DMS53 (cell line): Measurements from ENCODE around the gene CHD1.
"Not testable (repeated sequence)": the region's sequence is repeated elsewhere in the genome, so short reads cannot be mapped to it uniquely, and the experiment has no call there.

Experiments used
- DNase-seq: peaks from one replicate; lab custom pipeline; 2025; lab: John Stamatoyannopoulos, UW

CHD1 gene

GRCh38 chr5:98928873-98929709 lies at the start of gene CHD1:
Gene CHD1, minus strand, starts transcription at chr5:98929007. Its CDS starts 2,621 bp downstream, at chr5:98926386.
- peak; percentile 99 for DNase-seq

GRCh38 chr5:98978528-98978927 lies 49.7 kb upstream of the CHD1 start:
- no peak for DNase-seq

DNA sequence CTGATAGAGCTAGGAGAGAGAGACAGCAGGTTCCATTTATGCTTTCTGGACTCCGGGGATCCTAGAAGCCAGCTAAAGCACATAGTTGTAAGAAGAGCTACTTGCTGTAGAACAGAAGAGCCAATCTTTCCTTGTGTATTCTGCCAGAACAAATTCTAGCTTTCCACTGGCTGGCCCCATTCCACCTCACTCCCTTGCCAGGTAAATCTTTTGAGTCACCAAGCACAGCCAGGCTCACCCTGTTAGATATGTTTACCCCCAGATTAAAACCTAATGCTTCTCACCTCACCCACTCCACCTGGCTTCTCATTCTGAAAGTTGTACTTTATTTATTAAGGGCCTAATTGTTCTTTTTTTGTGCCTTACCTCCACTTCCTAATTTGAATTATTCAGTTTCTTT lies 48.9 kb upstream of the CHD1 start:
- no peak for DNase-seq

- DNase-seq, result no peak
These were observed 47.0 kb upstream of the CHD1 start for GRCh38 chr5:98975682-98976407.

DNA sequence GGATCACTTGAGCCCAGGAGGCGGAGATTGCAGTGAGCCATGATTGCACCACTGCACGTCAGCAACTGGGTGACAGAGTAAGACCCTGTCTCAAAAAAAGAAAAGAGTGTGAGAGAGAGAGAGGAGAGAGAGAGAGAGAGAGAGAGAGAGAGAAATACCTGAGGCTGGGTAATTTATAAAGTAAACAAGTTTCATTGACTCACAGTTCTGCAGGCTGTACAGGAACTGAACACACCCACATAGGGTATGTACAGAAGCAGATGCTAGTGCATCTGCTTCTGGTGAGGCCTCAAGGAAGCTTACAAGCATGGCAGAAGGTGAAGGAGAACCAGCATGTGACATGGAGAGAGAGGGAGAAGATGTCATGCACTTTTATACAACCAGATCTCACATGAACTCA lies 46.4 kb upstream of the CHD1 start:
- peak; percentile 56 for DNase-seq

DNA sequence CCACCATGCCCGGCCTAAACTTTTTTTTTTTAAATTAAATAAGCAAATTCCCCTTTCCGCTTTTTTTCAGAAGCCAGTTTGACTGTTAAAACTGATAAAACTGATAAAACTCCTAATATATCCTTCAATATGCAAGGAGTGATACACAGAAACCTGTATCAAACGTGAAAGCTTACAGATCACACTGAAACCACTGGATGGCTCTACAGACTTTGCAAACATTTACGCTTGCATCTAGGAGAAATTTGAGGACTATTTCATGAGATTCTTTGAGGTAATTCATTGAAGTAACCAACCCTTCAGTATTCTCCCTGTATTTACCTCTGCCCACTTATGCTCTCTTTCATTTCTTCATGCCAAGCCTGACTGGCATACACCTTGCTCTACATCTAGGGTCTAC lies 40.6 kb upstream of the CHD1 start:
- DNase-seq, result no peak

GRCh38 chr5:98968056-98968564 lies 39.3 kb upstream of the CHD1 start:
- DNase-seq, result no peak

DNA sequence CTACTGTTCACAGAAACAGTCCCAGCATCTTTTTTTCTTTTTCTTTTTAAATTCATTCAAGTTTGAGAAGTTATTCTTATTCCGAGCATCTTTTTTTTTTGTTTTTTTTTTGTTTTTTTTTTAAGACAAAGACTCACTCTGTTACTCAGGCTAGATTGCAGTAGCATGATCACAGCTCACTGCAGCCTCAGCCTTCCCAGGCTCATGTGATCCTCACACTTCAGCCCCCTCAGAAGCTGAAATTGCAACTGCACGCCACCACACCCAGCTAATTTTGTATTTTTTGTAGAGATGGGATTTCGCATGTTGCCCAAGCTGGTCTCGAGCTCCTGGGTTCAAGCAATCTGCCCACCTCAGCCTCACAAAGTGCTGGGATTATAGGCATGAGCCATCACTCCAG lies 36.4 kb upstream of the CHD1 start:
- DNase-seq, result no peak

DNA sequence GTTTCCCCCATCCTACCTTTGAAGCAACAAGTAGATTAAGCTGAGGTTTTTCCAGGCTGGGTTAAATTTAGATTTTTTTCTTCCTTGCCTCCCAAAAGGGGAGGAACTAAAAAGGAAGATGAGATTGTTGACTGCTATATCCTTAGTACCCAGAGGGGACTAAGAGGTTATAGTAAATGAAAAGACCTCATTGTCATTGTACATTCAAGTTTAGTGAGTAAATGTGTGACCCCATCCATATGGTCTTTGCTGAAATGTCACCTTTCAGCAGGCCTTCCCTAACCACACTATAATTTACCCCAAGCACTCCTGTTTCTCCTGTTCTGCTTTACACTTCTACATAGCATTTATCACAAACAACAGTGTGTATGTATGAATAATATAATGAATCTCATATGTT lies 35.8 kb upstream of the CHD1 start:
- DNase-seq, result no peak

DNA sequence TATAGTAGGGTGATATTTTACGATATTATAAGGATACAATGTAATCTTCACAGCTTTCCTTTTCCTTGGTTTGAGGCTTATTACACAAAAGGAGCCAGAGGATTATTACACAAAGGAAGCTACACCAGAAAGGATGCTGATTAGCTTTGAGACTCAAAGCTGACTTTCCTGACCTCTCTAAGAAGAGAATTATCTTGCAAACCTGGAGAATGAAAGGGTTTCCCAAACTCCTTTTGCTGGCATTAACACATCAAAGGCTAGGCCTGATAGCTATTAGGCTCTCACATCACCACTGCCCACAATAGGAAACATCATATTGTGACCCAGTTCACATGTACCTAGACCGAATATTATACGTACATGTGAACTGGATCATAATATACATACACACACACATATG lies 34.2 kb upstream of the CHD1 start:
- DNase-seq, result no peak

- peak; percentile 35 for DNase-seq
These were observed 33.8 kb upstream of the CHD1 start for GRCh38 chr5:98962587-98962986.

GRCh38 chr5:98961665-98962344 lies 33.0 kb upstream of the CHD1 start:
- DNase-seq, result no peak

GRCh38 chr5:98957307-98957706 lies 28.5 kb upstream of the CHD1 start:
- DNase-seq, result no peak

DNA sequence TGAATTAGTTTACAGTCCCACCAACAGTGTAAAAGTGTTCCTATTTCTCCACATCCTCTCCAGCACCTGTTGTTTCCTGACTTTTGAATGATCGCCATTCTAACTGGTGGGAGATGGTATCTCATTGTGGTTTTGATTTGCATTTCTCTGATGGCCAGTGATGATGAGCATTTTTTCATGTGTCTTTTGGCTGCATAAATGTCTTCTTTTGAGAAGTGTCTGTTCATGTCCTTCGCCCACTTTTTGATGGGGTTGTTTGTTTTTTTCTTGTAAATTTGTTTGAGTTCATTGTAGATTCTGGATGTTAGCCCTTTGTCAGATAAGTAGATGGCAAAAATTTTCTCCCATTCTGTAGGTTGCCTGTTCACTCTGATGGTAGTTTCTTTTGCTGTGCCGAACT lies 27.1 kb upstream of the CHD1 start:
- not testable (repeated sequence) for DNase-seq

DNA sequence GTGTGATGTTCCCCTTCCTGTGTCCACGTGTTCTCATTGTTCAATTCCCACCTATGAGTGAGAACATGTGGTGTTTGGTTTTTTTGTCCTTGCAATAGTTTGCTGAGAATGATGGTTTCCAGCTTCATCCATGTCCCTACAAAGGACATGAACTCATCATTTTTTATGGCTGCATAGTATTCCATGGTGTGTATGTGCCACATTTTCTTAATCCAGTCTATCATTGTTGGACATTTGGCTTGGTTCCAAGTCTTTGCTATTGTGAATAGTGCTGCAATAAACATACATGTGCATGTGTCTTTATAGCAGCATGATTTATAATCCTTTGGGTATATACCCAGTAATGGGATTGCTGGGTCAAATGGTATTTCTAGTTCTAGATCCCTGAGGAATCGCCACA lies 26.7 kb upstream of the CHD1 start:
- DNase-seq, result not testable (repeated sequence)

GRCh38 chr5:98954392-98955028 lies 25.7 kb upstream of the CHD1 start:
- no peak for DNase-seq

DNA sequence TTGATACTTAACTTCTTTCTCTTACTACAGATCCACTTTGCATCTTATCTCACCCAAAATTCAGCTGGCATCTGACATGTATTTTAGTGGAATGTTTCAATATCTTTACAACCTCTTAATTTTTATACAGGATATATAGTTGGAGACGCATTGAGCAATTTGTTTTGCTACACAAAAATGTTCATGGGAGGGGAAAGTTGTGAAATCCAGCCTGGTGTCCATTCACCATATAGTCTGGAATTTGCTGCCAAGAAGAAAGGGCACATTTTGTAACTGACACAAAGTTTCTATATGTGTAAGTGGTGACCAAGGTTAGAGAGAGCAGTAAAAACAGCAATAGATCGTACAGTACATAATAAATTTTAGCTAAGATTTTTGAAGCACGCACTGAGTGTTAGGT lies 14.0 kb upstream of the CHD1 start:
- DNase-seq, result no peak

DNA sequence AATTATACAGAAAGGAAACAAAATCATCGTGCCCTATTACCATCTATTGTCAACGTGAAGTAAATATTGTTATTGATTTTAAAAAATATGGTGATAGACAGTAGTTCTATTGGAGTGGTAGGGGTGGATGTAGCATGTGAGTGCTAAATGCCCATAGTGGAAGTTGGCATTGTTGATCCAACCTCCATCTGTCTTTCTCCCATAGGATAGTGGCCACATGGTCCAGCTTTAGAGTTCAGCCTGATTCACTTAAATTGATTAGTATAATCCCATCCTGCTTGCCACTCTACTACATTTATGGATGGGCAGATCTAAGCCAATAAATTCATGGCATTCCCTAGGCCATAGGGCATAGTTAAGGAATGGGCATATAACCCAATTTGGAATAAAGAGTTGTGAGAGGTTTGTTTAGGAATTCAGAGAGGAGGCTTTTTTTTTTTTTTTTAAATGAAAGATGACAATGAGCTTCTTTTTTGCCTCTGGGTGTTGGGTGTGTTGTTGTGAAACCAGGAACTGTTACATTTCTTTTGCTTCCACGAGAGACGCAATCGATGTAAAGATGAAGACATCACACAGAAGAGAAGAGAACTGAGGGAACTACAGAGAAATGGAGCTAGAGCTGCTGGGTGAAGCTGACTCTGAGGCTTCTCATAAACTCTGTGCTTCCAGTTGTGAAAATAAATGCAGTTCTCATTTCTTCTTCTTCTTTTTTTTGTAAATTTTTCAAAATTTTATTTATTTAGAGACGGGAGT lies 12.5 kb upstream of the CHD1 start:
- no peak for DNase-seq

DNA sequence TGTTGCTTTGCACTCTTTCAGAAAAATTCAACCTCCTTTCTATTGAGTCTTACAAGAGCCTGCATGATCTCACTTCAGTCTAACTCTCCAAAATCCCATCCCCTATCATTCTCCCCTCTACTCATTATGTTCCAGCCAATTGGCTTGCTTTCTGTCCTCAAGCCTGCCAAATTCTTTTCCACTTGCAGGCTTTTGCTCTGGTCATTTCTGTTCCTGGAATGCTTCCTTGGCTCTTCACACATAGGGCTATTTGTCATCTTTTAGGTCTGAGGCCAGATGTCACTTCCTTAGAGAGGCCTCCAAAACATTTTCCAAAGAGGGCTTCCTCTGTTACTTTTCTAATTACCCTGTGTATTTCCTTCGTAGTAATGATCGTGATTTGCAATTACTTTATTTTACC lies 11.8 kb upstream of the CHD1 start:
- no peak for DNase-seq

GRCh38 chr5:98938464-98938863 lies 9.7 kb upstream of the CHD1 start:
- no peak for DNase-seq

DNA sequence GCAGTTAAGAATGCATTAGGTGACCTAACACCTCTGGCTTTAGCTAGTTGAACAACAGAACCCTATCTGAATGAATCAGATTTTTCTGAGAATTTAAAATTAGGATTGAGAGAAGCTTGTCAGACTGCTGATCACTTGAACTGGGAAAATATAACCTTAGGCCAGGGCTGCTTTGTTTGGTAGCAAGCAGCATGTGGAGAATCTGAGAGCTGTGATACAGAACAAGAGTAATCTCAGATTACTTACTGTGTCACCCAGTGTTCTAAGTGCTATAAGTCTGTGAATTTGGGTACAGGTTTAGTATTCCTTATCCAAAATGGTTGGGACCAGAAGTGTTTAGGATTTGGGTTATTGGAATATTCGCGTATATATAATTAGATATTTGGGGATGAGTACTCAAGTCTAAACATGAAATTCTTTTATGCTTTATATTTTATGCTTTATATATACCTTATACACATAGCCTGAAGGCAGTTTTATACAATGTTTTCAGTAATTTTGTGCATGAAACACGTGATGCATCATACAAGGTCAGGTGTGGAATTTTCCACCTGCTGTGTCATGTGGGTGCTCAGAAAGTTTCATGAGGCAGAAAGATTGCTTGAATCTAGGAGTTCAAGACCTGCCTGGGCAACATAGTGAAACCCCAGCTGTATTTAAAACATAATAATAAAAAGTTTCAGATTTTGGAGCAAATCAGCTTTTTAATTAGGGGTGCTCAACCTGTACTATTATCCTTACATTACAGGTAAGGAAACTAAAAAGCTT lies 8.3 kb upstream of the CHD1 start:
- no peak for DNase-seq
